Mesendoderm (in vitro differentiated cells): ENCODE measurements around the gene FREY1. TPM values are rescaled to one million over a fixed set of nuclear protein-coding genes. Genes with fewer than 3 reads are reported as not detected.

Experiments used
- DNase-seq: peaks from one replicate; pipeline ENCODE4 v3.0.0; 2013
- H2AK5ac ChIP-seq: 2 replicates; pipeline ENCODE4 v1.6.1; 2013; ENCODE audit warnings: low read length, inconsistent platforms
- H2BK120ac ChIP-seq: 2 replicates; pipeline ENCODE4 v1.6.1; 2013; ENCODE audit warnings: low read depth, mild to moderate bottlenecking, low read length, moderate library complexity, mixed read lengths
- H2BK15ac ChIP-seq: replicated peaks from 2 replicates; pipeline ENCODE4 v1.6.1; 2013; ENCODE audit warnings: low read depth, mild to moderate bottlenecking, moderate library complexity
- H2BK5ac ChIP-seq: 2 replicates; pipeline ENCODE4 v1.6.1; 2013; ENCODE audit warnings: low read length, inconsistent platforms
- H3K18ac ChIP-seq: 2 replicates; pipeline ENCODE4 v1.6.1; 2013; ENCODE audit warnings: mild to moderate bottlenecking, low read length, mixed read lengths
- H3K23ac ChIP-seq: one replicate; pipeline ENCODE4 v1.6.1; 2013; ENCODE audit warnings: low read length
- H3K27ac ChIP-seq: 2 replicates; pipeline ENCODE4 v1.5.1; 2013; ENCODE audit warnings: low read depth, mild to moderate bottlenecking, inconsistent platforms, low read length, moderate library complexity
- H3K27me3 ChIP-seq: 2 replicates; pipeline ENCODE4 v1.6.1; 2013; ENCODE audit warnings: low read length, control low read depth, mild to moderate bottlenecking, inconsistent platforms; ENCODE audit not compliant: insufficient read depth, poor library complexity
- H3K36me3 ChIP-seq: 2 replicates; pipeline ENCODE4 v1.6.1; 2013; ENCODE audit warnings: low read length, inconsistent platforms; ENCODE audit not compliant: control insufficient read depth, insufficient read depth
- H3K4ac ChIP-seq: one replicate; pipeline ENCODE4 v1.6.1; 2013; ENCODE audit warnings: low read depth, mild to moderate bottlenecking, low read length, moderate library complexity
- H3K4me1 ChIP-seq: 2 replicates; pipeline ENCODE4 v1.6.1; 2013; ENCODE audit warnings: low read depth, low read length, inconsistent platforms; ENCODE audit not compliant: control insufficient read depth
- H3K4me2 ChIP-seq: 2 replicates; pipeline ENCODE4 v1.6.1; 2013; ENCODE audit warnings: low read length
- H3K4me3 ChIP-seq: 2 replicates; pipeline ENCODE4 v1.5.1; 2013; ENCODE audit warnings: mild to moderate bottlenecking, low read length
- H3K56ac ChIP-seq: one replicate; pipeline ENCODE4 v1.6.1; 2013; ENCODE audit warnings: low read length
- H3K79me1 ChIP-seq: 2 replicates; pipeline ENCODE4 v1.6.1; 2013; ENCODE audit warnings: low read length, inconsistent platforms
- H3K79me2 ChIP-seq: 2 replicates; pipeline ENCODE4 v1.6.1; 2013; ENCODE audit warnings: mild to moderate bottlenecking, low read length; ENCODE audit not compliant: control insufficient read depth, insufficient read depth
- H3K9ac ChIP-seq: 2 replicates; pipeline ENCODE4 v1.6.1; 2013; ENCODE audit warnings: low read length, inconsistent platforms
- H4K5ac ChIP-seq: one replicate; pipeline ENCODE4 v1.6.1; 2013; ENCODE audit warnings: low read length
- H4K8ac ChIP-seq: one replicate; pipeline ENCODE4 v1.6.1; 2013; ENCODE audit warnings: low read depth, mild to moderate bottlenecking, control low read depth, low read length, moderate library complexity
- WGBS: extraction: QIAGEN DNeasy Blood & Tissue Kit; methylation state at CpG from one replicate; pipeline ENCODE4 v1.1.7; 2013; ENCODE audit warnings: low lambda C conversion rate, missing lambda C conversion rate; ENCODE audit not compliant: insufficient coverage; ENCODE audit errors: extremely low coverage; 5-methylcytosine and 5-hydroxymethylcytosine counted together
- polyA plus RNA-seq, 2 experiments: library from polyadenylated mRNA; stranded (reverse); fragments of 200-250 nt; gene quantifications; one replicate each; pipeline ENCODE4 v1.2.3, GENCODE V29; 2013

Gene FREY1, protein sequence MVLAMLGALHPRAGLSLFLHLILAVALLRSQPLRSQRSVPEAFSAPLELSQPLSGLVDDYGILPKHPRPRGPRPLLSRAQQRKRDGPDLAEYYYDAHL
- polyA plus RNA-seq (2013, experiment 1 of 2): 0.38 TPM
- 0.34 TPM for polyA plus RNA-seq (2013, experiment 2 of 2)

- Histone ChIP-seq H3K23ac (no peak within 1 kb of the TSS), H2BK5ac (no peak within 1 kb of the TSS), H3K9ac (no peak within 1 kb of the TSS), H2AK5ac (no peak within 1 kb of the TSS), H3K4me3 (no peak within 1 kb of the TSS), H3K27me3 (no peaks in the 10 kb centered on the region), H2BK120ac (no peak within 1 kb of the TSS), H3K18ac (no peak within 1 kb of the TSS), H4K5ac (no peak within 1 kb of the TSS), H3K4me1 (no peaks in the 10 kb centered on the region), H3K79me2 (no peaks in the 10 kb centered on the region), H3K4ac (no peak within 1 kb of the TSS), H3K79me1 (no peaks in the 10 kb centered on the region), H4K8ac (no peak within 1 kb of the TSS), H3K4me2 (no peak within 1 kb of the TSS), H3K56ac (no peak within 1 kb of the TSS), H3K36me3 (no peaks in the 10 kb centered on the region), H2BK15ac (no peak within 1 kb of the TSS), H3K27ac (no peak within 1 kb of the TSS)
- DNase-seq: no peak
- no CpG with 5 or more reads among the region's 18 CpGs for WGBS
These were observed at the start of gene FREY1 for GRCh38 chr11:45906965-45907611. FREY1 (minus strand) TSS chr11:45907271; CDS start chr11:45907245, 26 bp downstream.

- no peaks in the 10 kb centered on the region for H3K79me2 ChIP-seq
- no peak overlapping the region for H3K23ac ChIP-seq
- no peak overlapping the region for H3K27ac ChIP-seq
- no peak overlapping the region for H3K4me3 ChIP-seq
- H3K36me3 ChIP-seq: no peaks in the 10 kb centered on the region
- no peak overlapping the region for H3K4ac ChIP-seq
- no CpG with 5 or more reads among the region's 1 CpG for WGBS
- no peaks in the 10 kb centered on the region for H3K79me1 ChIP-seq
- no peak overlapping the region for H2AK5ac ChIP-seq
- no peaks in the 10 kb centered on the region for H3K27me3 ChIP-seq
- H3K18ac ChIP-seq: no peak overlapping the region
- H3K56ac ChIP-seq: no peak overlapping the region
- DNase-seq: no peak
- no peak overlapping the region for H4K8ac ChIP-seq
- H2BK15ac ChIP-seq: no peak overlapping the region
- no peak overlapping the region for H3K4me2 ChIP-seq
- no peak overlapping the region for H4K5ac ChIP-seq
- H3K9ac ChIP-seq: no peak overlapping the region
- H2BK120ac ChIP-seq: no peak overlapping the region
- no peak overlapping the region for H2BK5ac ChIP-seq
- H3K4me1 ChIP-seq: no peaks in the 10 kb centered on the region
These were observed 42.9 kb upstream of the FREY1 start for GRCh38 chr11:45949992-45950407.

GRCh38 chr11:45948356-45948755 lies 41.3 kb upstream of the FREY1 start:
- Histone ChIP-seq H3K4me2 (no peak overlapping the region), H2AK5ac (no peak overlapping the region), H3K4me3 (no peak overlapping the region), H3K27me3 (no peaks in the 10 kb centered on the region), H3K4ac (no peak overlapping the region), H3K9ac (no peak overlapping the region), H3K79me1 (no peaks in the 10 kb centered on the region), H3K36me3 (no peaks in the 10 kb centered on the region), H3K18ac (no peak overlapping the region), H2BK5ac (no peak overlapping the region), H3K79me2 (no peaks in the 10 kb centered on the region), H2BK15ac (no peak overlapping the region), H4K8ac (no peak overlapping the region), H3K27ac (no peak overlapping the region), H3K23ac (no peak overlapping the region), H3K4me1 (no peaks in the 10 kb centered on the region), H2BK120ac (no peak overlapping the region), H3K56ac (no peak overlapping the region), H4K5ac (no peak overlapping the region)
- WGBS: no CpG with 5 or more reads among the region's 3 CpGs
- DNase-seq: no peak

- Histone ChIP-seq H3K27ac (no peak overlapping the region), H3K36me3 (no peaks in the 10 kb centered on the region), H4K8ac (no peak overlapping the region), H3K9ac (no peak overlapping the region), H3K4me2 (no peak overlapping the region), H3K4me3 (no peak overlapping the region), H3K23ac (no peak overlapping the region), H3K4ac (no peak overlapping the region), H2BK15ac (no peak overlapping the region), H2BK120ac (no peak overlapping the region), H3K56ac (no peak overlapping the region), H3K27me3 (no peaks in the 10 kb centered on the region), H2AK5ac (no peak overlapping the region), H3K18ac (no peak overlapping the region), H2BK5ac (no peak overlapping the region), H3K79me1 (no peaks in the 10 kb centered on the region), H3K79me2 (no peaks in the 10 kb centered on the region), H3K4me1 (no peaks in the 10 kb centered on the region), H4K5ac (no peak overlapping the region)
- no peak for DNase-seq
- WGBS: no CpG with 5 or more reads among the region's 1 CpG
These were observed 40.8 kb upstream of the FREY1 start for GRCh38 chr11:45947885-45948284.

GRCh38 chr11:45945397-45945999 lies 38.4 kb upstream of the FREY1 start:
- H3K79me2 ChIP-seq: no peaks in the 10 kb centered on the region
- no peak overlapping the region for H2BK15ac ChIP-seq
- no CpG with 5 or more reads among the region's 3 CpGs for WGBS
- no peak overlapping the region for H3K4ac ChIP-seq
- no peak overlapping the region for H2BK120ac ChIP-seq
- no peaks in the 10 kb centered on the region for H3K36me3 ChIP-seq
- no peaks in the 10 kb centered on the region for H3K4me1 ChIP-seq
- H4K8ac ChIP-seq: no peak overlapping the region
- H3K27me3 ChIP-seq: no peaks in the 10 kb centered on the region
- H3K79me1 ChIP-seq: no peaks in the 10 kb centered on the region
- no peak overlapping the region for H4K5ac ChIP-seq
- no peak overlapping the region for H3K18ac ChIP-seq
- no peak overlapping the region for H2BK5ac ChIP-seq
- H3K23ac ChIP-seq: no peak overlapping the region
- no peak overlapping the region for H3K27ac ChIP-seq
- H2AK5ac ChIP-seq: no peak overlapping the region
- no peak overlapping the region for H3K56ac ChIP-seq
- H3K4me2 ChIP-seq: no peak overlapping the region
- DNase-seq: no peak
- no peak overlapping the region for H3K9ac ChIP-seq
- H3K4me3 ChIP-seq: no peak overlapping the region
